Activated T-cell treated with anti-CD3 and anti-CD28 coated beads, Interleukin-2, amount 50 U/mL, for 24 hours (primary cell): ENCODE measurements around the gene EIF4E1B.
"Not testable (repeated sequence)": the region's sequence is repeated elsewhere in the genome, so short reads cannot be mapped to it uniquely, and the experiment has no call there.

Experiments
- DNase-seq: peaks from one replicate; pipeline ENCODE4 v3.0.0-alpha.2; 2020
- H3K27ac Mint-ChIP-seq: 2 replicates; pipeline ENCODE4 v1.8.0; 2020; ENCODE audit warnings: mild to moderate bottlenecking, mixed read lengths
- H3K27me3 Mint-ChIP-seq: 2 replicates; pipeline ENCODE4 v1.8.0; 2020; ENCODE audit warnings: mixed read lengths
- H3K36me3 Mint-ChIP-seq: 2 replicates; pipeline ENCODE4 v1.8.0; 2020; ENCODE audit warnings: low read depth, mixed read lengths
- H3K4me1 Mint-ChIP-seq: 2 replicates; pipeline ENCODE4 v1.8.0; 2020; ENCODE audit warnings: low read depth, mixed read lengths
- H3K4me3 Mint-ChIP-seq: 2 replicates; pipeline ENCODE4 v1.8.0; 2020; ENCODE audit warnings: mild to moderate bottlenecking, moderate library complexity, mixed read lengths
- H3K9me3 Mint-ChIP-seq: 2 replicates; pipeline ENCODE4 v1.8.0; 2020; ENCODE audit warnings: mixed read lengths

EIF4E1B gene

GRCh38 chr5:176629853-176630680, at the start of gene EIF4E1B, which contains the start of gene SNCB:
Gene EIF4E1B (plus strand): TSS chr5:176630675. CDS start chr5:176642788, 12,113 bp downstream.
Gene SNCB (minus strand): TSS chr5:176630534. CDS start chr5:176629654, 880 bp downstream.
- H3K36me3 Mint-ChIP-seq, result no peaks in the 10 kb centered on the region
- H3K27me3 Mint-ChIP-seq, result peaks cover 85% of the 10 kb centered on the region
- H3K4me3 Mint-ChIP-seq, result peak within 1 kb of the TSS; percentile 54
- H3K27ac Mint-ChIP-seq, result no peak within 1 kb of the TSS
- no peaks in the 10 kb centered on the region for H3K9me3 Mint-ChIP-seq
- H3K4me1 Mint-ChIP-seq, result peaks cover 16% of the 10 kb centered on the region
- peak; percentile 78 for DNase-seq

GRCh38 chr5:176581361-176581760, 49.1 kb upstream of the EIF4E1B start:
- Mint-ChIP-seq H3K9me3 (peaks cover 6% of the 10 kb centered on the region), H3K4me1 (no peaks in the 10 kb centered on the region), H3K27ac (no peak overlapping the region), H3K27me3 (no peaks in the 10 kb centered on the region), H3K36me3 (no peaks in the 10 kb centered on the region), H3K4me3 (no peak overlapping the region)
- no peak for DNase-seq

- no peak overlapping the region for H3K27ac Mint-ChIP-seq
- no peak for DNase-seq
- H3K4me1 Mint-ChIP-seq, result no peaks in the 10 kb centered on the region
- no peaks in the 10 kb centered on the region for H3K27me3 Mint-ChIP-seq
- no peak overlapping the region for H3K4me3 Mint-ChIP-seq
- H3K36me3 Mint-ChIP-seq, result no peaks in the 10 kb centered on the region
- peaks cover 6% of the 10 kb centered on the region for H3K9me3 Mint-ChIP-seq
Measured at GRCh38 chr5:176583076-176583475, 47.4 kb upstream of the EIF4E1B start.

GRCh38 chr5:176587398-176587797, 43.1 kb upstream of the EIF4E1B start:
- H3K36me3 Mint-ChIP-seq, result no peaks in the 10 kb centered on the region
- H3K27ac Mint-ChIP-seq, result no peak overlapping the region
- no peaks in the 10 kb centered on the region for H3K27me3 Mint-ChIP-seq
- H3K9me3 Mint-ChIP-seq, result peaks cover 6% of the 10 kb centered on the region
- H3K4me3 Mint-ChIP-seq, result no peak overlapping the region
- no peak for DNase-seq
- no peaks in the 10 kb centered on the region for H3K4me1 Mint-ChIP-seq

- no peaks in the 10 kb centered on the region for H3K4me1 Mint-ChIP-seq
- no peak overlapping the region for H3K27ac Mint-ChIP-seq
Measured at GRCh38 chr5:176588297-176588696, 42.2 kb upstream of the EIF4E1B start.

GRCh38 chr5:176589039-176589769, 41.3 kb upstream of the EIF4E1B start:
- Mint-ChIP-seq H3K4me1 (no peaks in the 10 kb centered on the region), H3K4me3 (no peak overlapping the region), H3K36me3 (no peaks in the 10 kb centered on the region), H3K27me3 (no peaks in the 10 kb centered on the region), H3K27ac (no peak overlapping the region), H3K9me3 (peaks cover 6% of the 10 kb centered on the region)
- no peak for DNase-seq

More at GRCh38 chr5:176588297-176588696, 42.2 kb upstream of the EIF4E1B start:
- DNase-seq, result no peak
- Mint-ChIP-seq H3K36me3 (no peaks in the 10 kb centered on the region), H3K27me3 (no peaks in the 10 kb centered on the region), H3K4me3 (no peak overlapping the region), H3K9me3 (peaks cover 6% of the 10 kb centered on the region)

GRCh38 chr5:176590035-176590717, 40.3 kb upstream of the EIF4E1B start:
- Mint-ChIP-seq H3K4me1 (no peaks in the 10 kb centered on the region), H3K27me3 (no peaks in the 10 kb centered on the region), H3K4me3 (no peak overlapping the region), H3K27ac (no peak overlapping the region), H3K9me3 (peaks cover 4% of the 10 kb centered on the region), H3K36me3 (no peaks in the 10 kb centered on the region)
- DNase-seq, result no peak

GRCh38 chr5:176591667-176592066, 38.8 kb upstream of the EIF4E1B start:
- DNase-seq, H3K27me3 Mint-ChIP-seq, H3K4me3 Mint-ChIP-seq, H3K36me3 Mint-ChIP-seq, H3K4me1 Mint-ChIP-seq, H3K27ac Mint-ChIP-seq, H3K9me3 Mint-ChIP-seq: not testable (repeated sequence)

GRCh38 chr5:176592573-176592972, 37.9 kb upstream of the EIF4E1B start:
- H3K27me3 Mint-ChIP-seq, result no peaks in the 10 kb centered on the region
- H3K4me1 Mint-ChIP-seq, result peaks cover 8% of the 10 kb centered on the region
- no peaks in the 10 kb centered on the region for H3K36me3 Mint-ChIP-seq
- no peak overlapping the region for H3K4me3 Mint-ChIP-seq
- no peaks in the 10 kb centered on the region for H3K9me3 Mint-ChIP-seq
- no peak overlapping the region for H3K27ac Mint-ChIP-seq
- DNase-seq, result no peak

- no peaks in the 10 kb centered on the region for H3K27me3 Mint-ChIP-seq
- no peak overlapping the region for H3K27ac Mint-ChIP-seq
- peaks cover 8% of the 10 kb centered on the region for H3K4me1 Mint-ChIP-seq
- DNase-seq, result no peak
- H3K4me3 Mint-ChIP-seq, result no peak overlapping the region
- H3K9me3 Mint-ChIP-seq, result no peaks in the 10 kb centered on the region
- H3K36me3 Mint-ChIP-seq, result no peaks in the 10 kb centered on the region
Measured at GRCh38 chr5:176593273-176593869, 37.1 kb upstream of the EIF4E1B start.

- Mint-ChIP-seq H3K27me3 (peaks cover 3% of the 10 kb centered on the region), H3K27ac (no peak overlapping the region), H3K4me1 (peaks cover 8% of the 10 kb centered on the region), H3K9me3 (no peaks in the 10 kb centered on the region), H3K36me3 (no peaks in the 10 kb centered on the region), H3K4me3 (no peak overlapping the region)
- no peak for DNase-seq
Measured at GRCh38 chr5:176594554-176594953, 35.9 kb upstream of the EIF4E1B start.

- Mint-ChIP-seq H3K4me1 (peaks cover 12% of the 10 kb centered on the region), H3K4me3 (no peak overlapping the region), H3K9me3 (no peaks in the 10 kb centered on the region), H3K36me3 (no peaks in the 10 kb centered on the region), H3K27me3 (peaks cover 3% of the 10 kb centered on the region), H3K27ac (no peak overlapping the region)
- no peak for DNase-seq
Measured at GRCh38 chr5:176595386-176595943, 35.0 kb upstream of the EIF4E1B start.

GRCh38 chr5:176596069-176596644, 34.3 kb upstream of the EIF4E1B start:
- no peak for DNase-seq
- H3K4me3 Mint-ChIP-seq, result peak overlapping the region; percentile 66
- H3K36me3 Mint-ChIP-seq, result no peaks in the 10 kb centered on the region
- peaks cover 12% of the 10 kb centered on the region for H3K4me1 Mint-ChIP-seq
- peak overlapping the region; percentile 38 for H3K27ac Mint-ChIP-seq
- no peaks in the 10 kb centered on the region for H3K9me3 Mint-ChIP-seq
- peaks cover 3% of the 10 kb centered on the region for H3K27me3 Mint-ChIP-seq
